ENCODE measurements around the gene GPR17. TPM values are rescaled to one million over a fixed set of nuclear protein-coding genes. Genes with fewer than 3 reads are reported as not detected.

GPR17 gene
- total RNA-seq, 2 experiments from 2014 or later, result 0.22 TPM; not detected in 1

DNA sequence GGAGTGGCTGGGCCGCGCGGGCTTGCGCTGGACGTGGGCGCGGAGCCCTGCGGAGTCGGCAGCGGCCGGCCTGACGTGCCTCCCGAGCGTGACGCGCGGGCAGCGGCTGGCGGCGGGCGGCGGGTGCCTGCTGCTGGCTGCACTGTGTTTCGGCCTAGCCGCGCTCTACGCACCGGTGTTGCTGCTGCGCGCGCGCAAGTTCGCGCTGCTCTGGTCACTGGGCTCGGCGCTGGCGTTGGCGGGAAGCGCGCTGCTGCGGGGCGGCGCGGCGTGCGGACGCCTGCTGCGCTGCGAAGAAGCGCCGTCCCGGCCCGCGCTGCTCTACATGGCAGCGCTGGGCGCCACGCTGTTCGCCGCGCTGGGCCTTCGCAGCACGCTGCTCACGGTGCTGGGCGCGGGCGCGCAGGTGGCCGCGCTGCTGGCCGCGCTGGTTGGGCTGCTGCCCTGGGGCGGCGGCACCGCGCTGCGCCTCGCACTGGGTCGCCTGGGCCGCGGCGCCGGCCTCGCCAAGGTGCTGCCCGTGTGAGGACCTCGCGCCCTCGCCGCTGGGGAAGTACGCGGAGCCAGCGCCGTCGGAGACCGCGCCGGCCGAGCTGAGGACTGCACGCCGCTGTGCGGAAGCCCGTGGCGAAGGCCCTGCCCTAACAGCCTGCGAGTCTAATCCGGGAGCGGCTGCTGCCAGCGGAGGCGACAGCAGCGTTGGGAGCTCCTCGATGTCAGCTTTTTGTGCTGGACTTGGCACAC lies 55.9 kb downstream of the GPR17 start:
- ChIA-PET POLR2A (interaction anchor here (0.6 to 1.8 kb wide), 7 partner anchors 45 to 389 kb away, joined by 3 to 7 read pairs (median 3); partner anchors contain the start of gene UGGT1), CTCF (ENCODE audit: unreplicated experiment) (interaction anchor here (0.6 to 1.1 kb wide), 2 partner anchors 123 to 156 kb away, joined by 3 to 5 read pairs; no protein-coding TSS in a partner anchor)
- peak; percentile 91 for DNase-seq (ENCODE audit: low spot score)
- Histone ChIP-seq H3K9me2 (ENCODE audit: insufficient read depth, low read length) (no peaks in the 10 kb centered on the region), H4K20me1 (ENCODE audit: insufficient read depth, low read length) (peaks cover 12% of the 10 kb centered on the region; the same call in 1 of the 2 replicates), H3K27ac (ENCODE audit: low read depth, low read length, poor library complexity, severe bottlenecking) (peak overlapping the region; percentile 66), H3K79me2 (ENCODE audit: insufficient read depth, low read depth, low read length) (peaks cover 29% of the 10 kb centered on the region; the same call in 1 of the 2 replicates), H3K4me3 (ENCODE audit: low read depth, low read length, poor library complexity, severe bottlenecking) (peak overlapping the region; percentile 69), H3K36me3 (ENCODE audit: insufficient read depth, low read length) (peaks cover 45% of the 10 kb centered on the region), H3K4me2 (ENCODE audit: low read length) (peak overlapping the region; percentile 82), H3K9me3 (ENCODE audit: low read length) (no peaks in the 10 kb centered on the region), H3K4me1 (ENCODE audit: insufficient read depth, low read length, poor library complexity, severe bottlenecking) (peaks cover 31% of the 10 kb centered on the region), H2AFZ (ENCODE audit: low read length) (no peak overlapping the region; the same call in 1 of the 2 replicates)
- no peak for TF ChIP-seq EZH2phosphoT487 (IDR thresholded peaks at IDR 0.05; ENCODE audit: borderline replicate concordance, low read depth, low read length)
- TF ChIP-seq, protein P1, sequence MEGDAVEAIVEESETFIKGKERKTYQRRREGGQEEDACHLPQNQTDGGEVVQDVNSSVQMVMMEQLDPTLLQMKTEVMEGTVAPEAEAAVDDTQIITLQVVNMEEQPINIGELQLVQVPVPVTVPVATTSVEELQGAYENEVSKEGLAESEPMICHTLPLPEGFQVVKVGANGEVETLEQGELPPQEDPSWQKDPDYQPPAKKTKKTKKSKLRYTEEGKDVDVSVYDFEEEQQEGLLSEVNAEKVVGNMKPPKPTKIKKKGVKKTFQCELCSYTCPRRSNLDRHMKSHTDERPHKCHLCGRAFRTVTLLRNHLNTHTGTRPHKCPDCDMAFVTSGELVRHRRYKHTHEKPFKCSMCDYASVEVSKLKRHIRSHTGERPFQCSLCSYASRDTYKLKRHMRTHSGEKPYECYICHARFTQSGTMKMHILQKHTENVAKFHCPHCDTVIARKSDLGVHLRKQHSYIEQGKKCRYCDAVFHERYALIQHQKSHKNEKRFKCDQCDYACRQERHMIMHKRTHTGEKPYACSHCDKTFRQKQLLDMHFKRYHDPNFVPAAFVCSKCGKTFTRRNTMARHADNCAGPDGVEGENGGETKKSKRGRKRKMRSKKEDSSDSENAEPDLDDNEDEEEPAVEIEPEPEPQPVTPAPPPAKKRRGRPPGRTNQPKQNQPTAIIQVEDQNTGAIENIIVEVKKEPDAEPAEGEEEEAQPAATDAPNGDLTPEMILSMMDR (conservative IDR thresholded peaks at IDR 0.05; ENCODE audit: low read length), result 0 out of 2 replicates have a peak, but pooled peaks have one; percentile 13
- intact Hi-C loops (cut with micrococcal nuclease; ENCODE audit: unreplicated experiment), result loop anchor here (1.0 to 5.0 kb wide), 7 partner anchors 47 to 389 kb away; partner anchors contain the start of genes POLR2D, SAP130, UGGT1 and WDR33
- BruUV-seq (replicated peaks), result no TSS peak

Other genes starting within 250 kb of the GPR17 start
- 0.41 TPM in 1 of 2 replicates, not detected in the other for gene PROC, start 227.7 kb upstream of the GPR17 start, total RNA-seq (2014; rRNA removed; shearing (Covaris generic))
- gene PROC, start 227.7 kb upstream of the GPR17 start, total RNA-seq (2022), result 0.59 TPM in 1 of 2 replicates, not detected in the other
- 49.2 and 70.4 TPM in 2 replicates for gene IWS1, start 119.7 kb upstream of the GPR17 start, total RNA-seq (2014; rRNA removed; shearing (Covaris generic))
- gene IWS1, start 119.7 kb upstream of the GPR17 start, total RNA-seq (2022), result 56.5 and 56.9 TPM in 2 replicates
- gene MYO7B, start 110.5 kb upstream of the GPR17 start, total RNA-seq (2014; rRNA removed; shearing (Covaris generic)), result not detected in 2 replicates
- 3.3 and 3.7 TPM in 2 replicates for gene MYO7B, start 110.5 kb upstream of the GPR17 start, total RNA-seq (2022)
- 0.44 and 1.6 TPM in 2 replicates for gene LIMS2, start 29.4 kb downstream of the GPR17 start, total RNA-seq (2014; rRNA removed; shearing (Covaris generic))
- gene LIMS2, start 29.4 kb downstream of the GPR17 start, total RNA-seq (2022), result 24.4 and 24.9 TPM in 2 replicates
- 11.0 and 14.3 TPM in 2 replicates for gene SFT2D3, start 55.3 kb downstream of the GPR17 start, total RNA-seq (2014; rRNA removed; shearing (Covaris generic))
- gene SFT2D3, start 55.3 kb downstream of the GPR17 start, total RNA-seq (2022), result 7.6 and 9.4 TPM in 2 replicates
- 60.6 and 70.7 TPM in 2 replicates for gene WDR33, start 165.0 kb downstream of the GPR17 start, total RNA-seq (2014; rRNA removed; shearing (Covaris generic))
- gene WDR33, start 165.0 kb downstream of the GPR17 start, total RNA-seq (2022), result 96.6 and 96.9 TPM in 2 replicates
- 42.9 and 48.4 TPM in 2 replicates for gene POLR2D, start 212.0 kb downstream of the GPR17 start, total RNA-seq (2014; rRNA removed; shearing (Covaris generic))
- gene POLR2D, start 212.0 kb downstream of the GPR17 start, total RNA-seq (2022), result 97.3 and 101 TPM in 2 replicates
- gene AMMECR1L, start 239.8 kb downstream of the GPR17 start, total RNA-seq (2014; rRNA removed; shearing (Covaris generic)), result 8.5 and 9.8 TPM in 2 replicates
- gene AMMECR1L, start 239.8 kb downstream of the GPR17 start, total RNA-seq (2022), result 16.7 and 17.1 TPM in 2 replicates

Measured in OCI-LY7 (cell line).